A549 (cell line): ENCODE data around the gene GATC.

Source experiments
- CHD4 ChIP-seq: fragments of 200-600 bp; sonication (generic); IDR thresholded peaks from 2 replicates; pipeline ENCODE4 v1.6.1; 2016; ENCODE audit warnings: antibody characterized with exemption, mild to moderate bottlenecking, borderline replicate concordance
- CTCF ChIP-seq: fragments of >200 bp; sonication (Bioruptor Twin); formaldehyde crosslinking; IDR thresholded peaks from 3 replicates; pipeline ENCODE4 v1.5.1; 2016
- HOXB13 ChIP-seq: fragments of 250-450 bp; sonication (Bioruptor Pico); IDR thresholded peaks from 2 replicates; pipeline ENCODE4 v1.5.0; 2020; ENCODE audit warnings: low read depth, mild to moderate bottlenecking, moderate library complexity
- KDM1A ChIP-seq: fragments of 200-600 bp; sonication (generic); IDR thresholded peaks from 2 replicates; pipeline ENCODE4 v1.6.1; 2016; ENCODE audit warnings: low read depth, mild to moderate bottlenecking
- MAFK ChIP-seq: fragments of 450-650 bp; IDR thresholded peaks from 2 replicates; pipeline ENCODE4 v1.6.1; 2014; ENCODE audit not compliant: partially characterized antibody
- MAX ChIP-seq: IDR thresholded peaks from 2 replicates; pipeline ENCODE4 v1.6.1; 2012
- MYC ChIP-seq: IDR thresholded peaks from 2 replicates; pipeline ENCODE4 v1.6.1; 2012; ENCODE audit warnings: mild to moderate bottlenecking, inconsistent platforms, low read length, improper control_type of control experiment, borderline replicate concordance
- POLR2A ChIP-seq: IDR thresholded peaks from 2 replicates; pipeline ENCODE4 v1.6.1; 2012; ENCODE audit warnings: mild to moderate bottlenecking, low read length
- RAD21 ChIP-seq, 2 experiments: fragments of >200 bp in 1 of 2; sonication (Bioruptor Twin) in 1 of 2; formaldehyde crosslinking in 1 of 2; IDR thresholded peaks in 1 of 2; conservative IDR thresholded peaks in 1 of 2; 2 replicates in 1 of 2; 3 replicates in 1 of 2; pipeline ENCODE4 v1.6.1; 2012 to 2018; ENCODE audit warnings: inconsistent platforms in 1 of 2
- REST ChIP-seq: fragments of 200-600 bp; sonication (generic); IDR thresholded peaks from 2 replicates; pipeline ENCODE4 v1.6.1; 2016; ENCODE audit warnings: antibody characterized with exemption, mild to moderate bottlenecking, moderate library complexity

GRCh38 chr12:120500581-120500980 is 54.3 kb downstream of the GATC start:
- TF ChIP-seq CTCF (no peak), POLR2A (no peak), MYC (no peak), CHD4 (no peak), MAX (no peak), RAD21 (conservative IDR thresholded peaks at IDR 0.05 in 1 of 2, IDR thresholded peaks at IDR 0.05 in 1 of 2) (no peak), REST (no peak), MAFK (no peak), HOXB13 (CRISPR knock-in tag) (no peak), KDM1A (no peak)
